GM21619 (cell line): ENCODE results near the gene EDDM13.
"Not testable (repeated sequence)": the region's sequence is repeated elsewhere in the genome, so short reads cannot be mapped to it uniquely, and the experiment has no call there.

Experiments used
- ATAC-seq: cut with Tn5 transposase; IDR thresholded peaks from one replicate; pipeline ENCODE4 v1.9.1; 2021; ENCODE audit not compliant: unreplicated experiment

The EDDM13 gene

GRCh38 chr19:56272161-56272798, at the start of gene EDDM13:
EDDM13 (plus strand) TSS chr19:56272748; CDS start chr19:56272835, 87 bp downstream.
- no peak for ATAC-seq

- no peak for ATAC-seq
Measured at GRCh38 chr19:56222901-56223300, 49.6 kb upstream of the EDDM13 start.

- no peak for ATAC-seq
Measured at GRCh38 chr19:56223481-56223880, 49.1 kb upstream of the EDDM13 start.

- no peak for ATAC-seq
Measured at GRCh38 chr19:56245121-56245740, 27.3 kb upstream of the EDDM13 start.

GRCh38 chr19:56245764-56246163, 26.8 kb upstream of the EDDM13 start:
- not testable (repeated sequence) for ATAC-seq

- ATAC-seq = not testable (repeated sequence)
Measured at GRCh38 chr19:56248736-56249338, 23.7 kb upstream of the EDDM13 start.

GRCh38 chr19:56252699-56253422, 19.7 kb upstream of the EDDM13 start:
- ATAC-seq = no peak

GRCh38 chr19:56253737-56254136, 18.8 kb upstream of the EDDM13 start:
- ATAC-seq = no peak

- ATAC-seq = no peak
Measured at GRCh38 chr19:56258272-56258671, 14.3 kb upstream of the EDDM13 start.

- no peak for ATAC-seq
Measured at GRCh38 chr19:56261145-56261544, 11.4 kb upstream of the EDDM13 start.

GRCh38 chr19:56261932-56262331, 10.6 kb upstream of the EDDM13 start:
- ATAC-seq = not testable (repeated sequence)

- ATAC-seq = no peak
Measured at GRCh38 chr19:56263319-56263718, 9.2 kb upstream of the EDDM13 start.

- no peak for ATAC-seq
Measured at GRCh38 chr19:56266051-56266450, 6.5 kb upstream of the EDDM13 start.

GRCh38 chr19:56269348-56269747, 3.2 kb upstream of the EDDM13 start:
- no peak for ATAC-seq

- no peak for ATAC-seq
Measured at GRCh38 chr19:56270676-56271075, 1.9 kb upstream of the EDDM13 start.

GRCh38 chr19:56271151-56271550, 1.4 kb upstream of the EDDM13 start:
- ATAC-seq = no peak

- no peak for ATAC-seq
Measured at GRCh38 chr19:56273563-56274117, 1.1 kb downstream of the EDDM13 start.

- no peak for ATAC-seq
Measured at GRCh38 chr19:56282809-56283208, 10.3 kb downstream of the EDDM13 start.

GRCh38 chr19:56284746-56285145, 12.2 kb downstream of the EDDM13 start:
- no peak for ATAC-seq

- ATAC-seq = no peak
Measured at GRCh38 chr19:56290104-56290503, 17.6 kb downstream of the EDDM13 start.

GRCh38 chr19:56291867-56292266, 19.3 kb downstream of the EDDM13 start:
- ATAC-seq = no peak
